K562 (cell line): ENCODE measurements around the gene C6orf47. TPM values are rescaled to one million over a fixed set of nuclear protein-coding genes. Genes with fewer than 3 reads are reported as not detected.

Experiments
- ARNT ChIP-seq, 2 experiments: fragments of 450-650 bp; IDR thresholded peaks; 2 replicates each; pipeline ENCODE4 v1.6.1; 2016; ENCODE audit warnings: mild to moderate bottlenecking in 1 of 2
- DNMT1 ChIP-seq: fragments of 450-650 bp; IDR thresholded peaks from 2 replicates; pipeline ENCODE4 v1.6.1; 2016; ENCODE audit warnings: antibody characterized with exemption, mild to moderate bottlenecking
- ELF4 ChIP-seq: fragments of 450-650 bp; formaldehyde crosslinking; IDR thresholded peaks from 2 replicates; pipeline ENCODE4 v1.4.0; 2022; ENCODE audit warnings: missing genetic modification characterization
- EP300 ChIP-seq: IDR thresholded peaks from 2 replicates; pipeline ENCODE4 v1.6.1; 2012; ENCODE audit warnings: low read length, improper control_type of control experiment
- ETV5 ChIP-seq: sonication (generic); formaldehyde crosslinking; IDR thresholded peaks from 2 replicates; pipeline ENCODE4 v1.4.0; 2020; ENCODE audit warnings: low read depth, mild to moderate bottlenecking, missing genetic modification reagents
- GTF3C2 ChIP-seq: IDR thresholded peaks from 3 replicates; pipeline ENCODE4 v1.6.1; 2011; ENCODE audit warnings: borderline replicate concordance, mild to moderate bottlenecking, moderate library complexity; ENCODE audit not compliant: insufficient read length; ENCODE audit errors: extremely low read depth
- IFI16 ChIP-seq: fragments of 250-450 bp; sonication (Bioruptor Pico); IDR thresholded peaks from 2 replicates; pipeline ENCODE4 v2.1.2; 2022; ENCODE audit warnings: mild to moderate bottlenecking, inconsistent platforms
- NBN ChIP-seq: fragments of 450-650 bp; IDR thresholded peaks from 2 replicates; pipeline ENCODE4 v1.6.1; 2016; ENCODE audit warnings: low read depth, mild to moderate bottlenecking
- PBX2 ChIP-seq, 2 experiments: IDR thresholded peaks in 1 of 2; conservative IDR thresholded peaks in 1 of 2; 2 replicates each; pipeline ENCODE4 v1.6.1; 2016; ENCODE audit warnings: low read depth in 2 of 2, mild to moderate bottlenecking in 1 of 2, missing compliant biosample characterization in 1 of 2, missing genetic modification characterization in 1 of 2, moderate library complexity in 1 of 2
- RAD51 ChIP-seq: fragments of 450-650 bp; IDR thresholded peaks from 2 replicates; pipeline ENCODE4 v1.7.1; 2016; ENCODE audit warnings: low read depth, mild to moderate bottlenecking, borderline replicate concordance
- SMARCA4 ChIP-seq: fragments of 450-650 bp; IDR thresholded peaks from 2 replicates; pipeline ENCODE4 v1.6.1; 2016
- SMARCA5 ChIP-seq: fragments of 450-650 bp; IDR thresholded peaks from 2 replicates; pipeline ENCODE4 v1.6.1; 2016
- SREBF1 ChIP-seq: fragments of 150-350 bp; IDR thresholded peaks from 2 replicates; pipeline ENCODE4 v1.6.1; 2014; ENCODE audit warnings: antibody characterized with exemption, low read depth, low read length, borderline replicate concordance
- TSHZ1 ChIP-seq: fragments of 250-450 bp; sonication (Bioruptor Pico); IDR thresholded peaks from 2 replicates; pipeline ENCODE4 v1.4.0; 2020; ENCODE audit warnings: mild to moderate bottlenecking, moderate library complexity
- ZBTB17 ChIP-seq: fragments of 450-650 bp; formaldehyde crosslinking; IDR thresholded peaks from 2 replicates; pipeline ENCODE4 v1.4.0; 2020; ENCODE audit warnings: mild to moderate bottlenecking
- ZNF408 ChIP-seq: fragments of 250-450 bp; sonication (Bioruptor Pico); IDR thresholded peaks from 2 replicates; pipeline ENCODE4 v1.4.0; 2020; ENCODE audit warnings: low read depth, mild to moderate bottlenecking, moderate library complexity
- ZZZ3 ChIP-seq: fragments of 450-650 bp; IDR thresholded peaks from 2 replicates; pipeline ENCODE4 v1.6.1; 2016; ENCODE audit warnings: antibody characterized with exemption, mild to moderate bottlenecking, moderate library complexity
- polyA plus RNA-seq, 8 experiments: library from polyadenylated mRNA; depleted of rRNA in 4 of 8; stranded (reverse) in 5 of 8; unstranded in 3 of 8; fragments of >200 nt; fragmentation: Nextera tagmentation in 2 of 8; fragmentation: Illumina TruSeq in 1 of 8; extraction: Ambion mirVana in 2 of 8; extraction: Trizol in 1 of 8; gene quantifications; 2 replicates each; pipeline versions ENCODE4 v1.2.1 to v1.2.3, GENCODE V29; 2011 to 2014; ENCODE audit warnings: inconsistent platforms in 1 of 8, missing spikeins in 1 of 8
- total RNA-seq, 7 experiments: library from RNA; depleted of rRNA in 6 of 7; stranded (reverse); fragments of >200 nt in 6 of 7; fragmentation: Illumina TruSeq in 2 of 7; extraction: Trizol in 2 of 7; gene quantifications; 2 replicates each; pipeline versions ENCODE4 v1.2.1 to v1.2.3, GENCODE V29; 2011 to 2021; ENCODE audit warnings: low replicate concordance in 1 of 7

The C6orf47 gene
- total and polyA plus RNA-seq, 9 of the 15 experiments (the other 6 are each of a cell fraction or from before 2014, with no cell fraction given): 0.14 to 43.8 (median 27.0) TPM

- TF ChIP-seq PBX2 (CRISPR knock-in tag; IDR thresholded peaks at IDR 0.05; ENCODE audit: low read depth) (no peak), PBX2 (tag; conservative IDR thresholded peaks at IDR 0.05; ENCODE audit: low read depth) (0 out of 2 replicates have a peak, but pooled peaks have one; percentile 7), EP300 (peak; percentile 58; the same call in 1 of the 2 replicates), SMARCA4 (peak; percentile 96), SMARCA5 (peak; percentile 74), ZNF408 (0 out of 2 replicates have a peak, but pooled peaks have one; percentile 4), ARNT (IDR thresholded peaks at IDR 0.05) (peak; percentile 29 to 66; a peak in 1 of 4 replicates), ETV5 (CRISPR knock-in tag) (peak; percentile 98), ELF4 (CRISPR knock-in tag) (0 out of 2 replicates have a peak, but pooled peaks have one; percentile 10), NBN (peak; percentile 57; the same call in 1 of the 2 replicates), DNMT1 (0 out of 2 replicates have a peak, but pooled peaks have one; percentile 25), SREBF1 (no peak), GTF3C2 (no peak), ZBTB17 (0 out of 2 replicates have a peak, but pooled peaks have one; percentile 41), ZZZ3 (no peak), IFI16 (CRISPR knock-in tag) (no peak), TSHZ1 (0 out of 2 replicates have a peak, but pooled peaks have one; percentile 34), RAD51 (no peak)
Observed at GRCh38 chr6:31663961-31664789, 3.6 kb upstream of the C6orf47 start (continued).
